SK-N-SH (cell line): ENCODE results near the gene BLOC1S6. TPM values are rescaled to one million over a fixed set of nuclear protein-coding genes. Genes with fewer than 3 reads are reported as not detected.

Source experiments
- CTCF ChIA-PET: fragments of 300-600, 350-600 bp; formaldehyde crosslinking; extraction: SDS; loops from one replicate; lab custom pipeline; 2021; lab: Yijun Ruan, JAX
- POLR2A ChIA-PET: fragments of 350-600 bp; sonication (Branson Sonifier 250); formaldehyde crosslinking; extraction: SDS; loops from one replicate; lab custom pipeline; 2020; ENCODE audit warnings: antibody characterized with exemption, inconsistent platforms; lab: Yijun Ruan, JAX
- DNase-seq: peaks from one replicate; pipeline ENCODE4 v3.0.0; 2012
- H2AFZ ChIP-seq: fragments of 200-600 bp; sonication (generic); 2 replicates; pipeline ENCODE4 v1.8.1; 2016; ENCODE audit warnings: antibody characterized with exemption, mild to moderate bottlenecking, low read depth
- H3F3A ChIP-seq: fragments of 200-600 bp; sonication (generic); replicated peaks from 2 replicates; pipeline ENCODE3; 2016; ENCODE audit warnings: antibody characterized with exemption, mild to moderate bottlenecking; ENCODE audit not compliant: insufficient read depth
- H3K27ac ChIP-seq, 2 experiments: fragments of 200-500 bp in 1 of 2; fragments of 200-600 bp in 1 of 2; sonication (Bioruptor generic) in 1 of 2; sonication (generic), shearing (Covaris generic) in 1 of 2; 2 replicates each; pipeline versions ENCODE4 v1.5.1 to v1.6.1; 2014 to 2016; ENCODE audit warnings: low read depth in 2 of 2, inconsistent platforms in 1 of 2, low read length in 1 of 2, mild to moderate bottlenecking in 1 of 2, mixed read lengths in 1 of 2
- H3K27me3 ChIP-seq: fragments of 200-600 bp; sonication (generic), shearing (Covaris generic); 2 replicates; pipeline ENCODE4 v1.6.1; 2016; ENCODE audit warnings: mixed run types; ENCODE audit not compliant: insufficient read depth
- H3K36me3 ChIP-seq, 2 experiments: fragments of 200-500 bp in 1 of 2; fragments of 200-600 bp in 1 of 2; sonication (Bioruptor generic) in 1 of 2; sonication (generic) in 1 of 2; replicated peaks in 1 of 2; 2 replicates each; pipeline versions ENCODE3 to v1.5.1; 2014 to 2016; ENCODE audit warnings: low read length in 1 of 2, mild to moderate bottlenecking in 1 of 2; ENCODE audit not compliant: insufficient read depth in 2 of 2, control insufficient read depth in 1 of 2
- H3K4me1 ChIP-seq, 2 experiments: fragments of 200-500 bp in 1 of 2; fragments of 200-600 bp in 1 of 2; sonication (Bioruptor generic) in 1 of 2; sonication (generic), shearing (Covaris generic) in 1 of 2; 2 replicates each; pipeline versions ENCODE4 v1.5.1 to v1.6.1; 2014 to 2016; ENCODE audit warnings: low read depth in 1 of 2, low read length in 1 of 2, mixed run types in 1 of 2; ENCODE audit not compliant: insufficient read depth in 2 of 2, control insufficient read depth in 1 of 2
- H3K4me2 ChIP-seq: fragments of 200-600 bp; sonication (generic), shearing (Covaris generic); 2 replicates; pipeline ENCODE4 v1.6.1; 2017; ENCODE audit warnings: mixed run types
- H3K4me3 ChIP-seq, 2 experiments: fragments of 200-500 bp in 1 of 2; fragments of 200-600 bp in 1 of 2; sonication (Bioruptor generic) in 1 of 2; sonication (generic), shearing (Covaris generic) in 1 of 2; 2 replicates each; pipeline versions ENCODE4 v1.5.1 to v1.8.1; 2014 to 2016; ENCODE audit warnings: low read depth in 2 of 2, inconsistent platforms in 1 of 2, low read length in 1 of 2, mild to moderate bottlenecking in 1 of 2, mixed read lengths in 1 of 2, moderate library complexity in 1 of 2
- H3K79me2 ChIP-seq: fragments of 200-600 bp; sonication (generic); 2 replicates; pipeline ENCODE4 v1.8.1; 2017; ENCODE audit warnings: mild to moderate bottlenecking; ENCODE audit not compliant: insufficient read depth
- H3K9ac ChIP-seq: fragments of 200-600 bp; sonication (generic); 2 replicates; pipeline ENCODE4 v1.6.1; 2017; ENCODE audit warnings: mixed run types
- H3K9me2 ChIP-seq: fragments of 200-600 bp; sonication (generic); 2 replicates; pipeline ENCODE4 v1.6.1; 2017; ENCODE audit warnings: mixed run types
- H3K9me3 ChIP-seq: fragments of 200-600 bp; sonication (generic); 2 replicates; pipeline ENCODE4 v1.6.1; 2017; ENCODE audit warnings: mixed run types, mild to moderate bottlenecking, moderate library complexity
- H4K20me1 ChIP-seq: fragments of 200-600 bp; sonication (generic); 2 replicates; pipeline ENCODE4 v1.6.1; 2017; ENCODE audit warnings: mild to moderate bottlenecking, mixed run types; ENCODE audit not compliant: insufficient read depth
- FOSL2 ChIP-seq: IDR thresholded peaks from 2 replicates; pipeline ENCODE4 v1.4.0; 2012; ENCODE audit warnings: low read depth, mild to moderate bottlenecking, moderate library complexity, borderline replicate concordance
- FOXJ3 ChIP-seq: sonication (generic); formaldehyde crosslinking; IDR thresholded peaks from 2 replicates; pipeline ENCODE4 v1.5.1; 2020; ENCODE audit warnings: mild to moderate bottlenecking, missing genetic modification reagents
- FOXM1 ChIP-seq: IDR thresholded peaks from 2 replicates; pipeline ENCODE4 v1.4.0; 2012; ENCODE audit warnings: low read depth, mild to moderate bottlenecking
- GABPA ChIP-seq: IDR thresholded peaks from 2 replicates; pipeline ENCODE4 v1.4.0; 2012; ENCODE audit warnings: low read depth, mild to moderate bottlenecking
- JUND ChIP-seq: IDR thresholded peaks from 2 replicates; pipeline ENCODE4 v1.4.0; 2012
- PBX3 ChIP-seq: IDR thresholded peaks from 2 replicates; pipeline ENCODE4; 2012
- REST ChIP-seq: IDR thresholded peaks from 2 replicates; pipeline ENCODE4 v1.6.1; 2012; ENCODE audit warnings: mild to moderate bottlenecking, low read depth, low read length, moderate library complexity
- TEAD4 ChIP-seq: IDR thresholded peaks from 2 replicates; pipeline ENCODE4 v1.4.0; 2012; ENCODE audit warnings: mild to moderate bottlenecking, borderline replicate concordance; ENCODE audit not compliant: insufficient read depth
- ZBTB33 ChIP-seq: IDR thresholded peaks from 2 replicates; pipeline ENCODE4 v1.4.0; 2012; ENCODE audit warnings: low read depth, borderline replicate concordance
- WGBS: methylation state at CpG from one replicate; pipeline ENCODE4 v1.1.6; 2017; ENCODE audit warnings: low lambda C conversion rate; 5-methylcytosine and 5-hydroxymethylcytosine counted together
- polyA plus RNA-seq, 3 experiments: library from polyadenylated mRNA; depleted of rRNA; stranded (reverse); fragments of >200 nt; gene quantifications; 2 replicates each; pipeline ENCODE4 v1.2.3, GENCODE V29; 2012

BLOC1S6 gene
- polyA plus RNA-seq, 1 of the 3 experiments (the other 2 are of a cell fraction) = 11.3 TPM

GRCh38 chr15:45548753-45549520 is 38.2 kb upstream of the BLOC1S6 start:
- ChIA-PET POLR2A (interaction anchor here (1.1 kb wide), 1 partner anchor 36 kb away, joined by 3 read pairs; no protein-coding TSS in a partner anchor), CTCF (interaction anchor here (0.8 to 1.4 kb wide), 4 partner anchors 12 to 42 kb away, joined by 3 to 4 read pairs (median 3); no protein-coding TSS in a partner anchor)
- no peaks in the 10 kb centered on the region for H3K9me3 ChIP-seq
- H3K27me3 ChIP-seq = no peaks in the 10 kb centered on the region
- H3K9ac ChIP-seq = no peak overlapping the region
- H2AFZ ChIP-seq = no peak overlapping the region
- peaks cover 0 to 3% of the 10 kb centered on the region in 2 experiments; a peak in 1 of 4 replicates for H3K4me1 ChIP-seq
- no peak overlapping the region for H3K4me2 ChIP-seq
- H4K20me1 ChIP-seq = no peaks in the 10 kb centered on the region
- H3K4me3 ChIP-seq = no peak overlapping the region
- DNase-seq = no peak
- peaks cover 12% of the 10 kb centered on the region for H3F3A ChIP-seq
- no peaks in the 10 kb centered on the region for H3K79me2 ChIP-seq
- no peaks in the 10 kb centered on the region for H3K9me2 ChIP-seq
- H3K36me3 ChIP-seq = no peaks in the 10 kb centered on the region
- H3K27ac ChIP-seq = no peak overlapping the region
- TF ChIP-seq PBX3 (no peak), GABPA (no peak), REST (no peak), TEAD4 (no peak)
- 93% methylated on average over 17 of the region's 17 CpGs for WGBS

- WGBS = 87% methylated on average over 9 of the region's 9 CpGs
- H3K9ac ChIP-seq = no peak overlapping the region
- peaks cover 0 to 3% of the 10 kb centered on the region in 2 experiments; a peak in 1 of 4 replicates for H3K4me1 ChIP-seq
- H3K9me2 ChIP-seq = no peaks in the 10 kb centered on the region
- H2AFZ ChIP-seq = no peak overlapping the region
- H3K27ac ChIP-seq = peak overlapping the region in 1 of 2 experiments; percentile 50; a peak in 2 of 4 replicates
- H3K79me2 ChIP-seq = no peaks in the 10 kb centered on the region
- TF ChIP-seq GABPA (no peak), JUND (peak; percentile 39; the same call in 1 of the 2 replicates), PBX3 (no peak), FOSL2 (peak; percentile 48; the same call in 1 of the 2 replicates), ZBTB33 (no peak), FOXJ3 (no peak), FOXM1 (no peak)
- 0 out of 2 replicates have a peak overlapping the region, but pooled peaks have one; percentile 19 for H3K4me2 ChIP-seq
- H3K27me3 ChIP-seq = no peaks in the 10 kb centered on the region
- no peaks in the 10 kb centered on the region for H3K36me3 ChIP-seq
- no peaks in the 10 kb centered on the region for H4K20me1 ChIP-seq
- ChIA-PET CTCF (interaction anchor here (0.8 to 1.4 kb wide), 4 partner anchors 11 to 43 kb away, joined by 3 to 4 read pairs (median 3); no protein-coding TSS in a partner anchor), POLR2A (interaction anchor here (1.1 kb wide), 1 partner anchor 35 kb away, joined by 3 read pairs; no protein-coding TSS in a partner anchor)
- no peak overlapping the region for H3K4me3 ChIP-seq
- H3F3A ChIP-seq = peaks cover 12% of the 10 kb centered on the region
- DNase-seq = no peak
- H3K9me3 ChIP-seq = no peaks in the 10 kb centered on the region
Observed at GRCh38 chr15:45549541-45550220, 37.5 kb upstream of the BLOC1S6 start.
